GM12892 (cell line): ENCODE data around the gene NUB1.

ENCODE experiments used
- POLR2A ChIP-seq: IDR thresholded peaks from 2 replicates; pipeline ENCODE4 v1.6.1; 2011; ENCODE audit warnings: low read depth, low read length, control low read depth
- POLR2AphosphoS5 ChIP-seq: IDR thresholded peaks from 2 replicates; pipeline ENCODE4 v1.6.1; 2011; ENCODE audit warnings: low read depth, low read length, control low read depth
- TAF1 ChIP-seq: IDR thresholded peaks from 2 replicates; pipeline ENCODE4 v1.6.1; 2011; ENCODE audit warnings: low read depth, mild to moderate bottlenecking, control low read depth, low read length, borderline replicate concordance

DNA sequence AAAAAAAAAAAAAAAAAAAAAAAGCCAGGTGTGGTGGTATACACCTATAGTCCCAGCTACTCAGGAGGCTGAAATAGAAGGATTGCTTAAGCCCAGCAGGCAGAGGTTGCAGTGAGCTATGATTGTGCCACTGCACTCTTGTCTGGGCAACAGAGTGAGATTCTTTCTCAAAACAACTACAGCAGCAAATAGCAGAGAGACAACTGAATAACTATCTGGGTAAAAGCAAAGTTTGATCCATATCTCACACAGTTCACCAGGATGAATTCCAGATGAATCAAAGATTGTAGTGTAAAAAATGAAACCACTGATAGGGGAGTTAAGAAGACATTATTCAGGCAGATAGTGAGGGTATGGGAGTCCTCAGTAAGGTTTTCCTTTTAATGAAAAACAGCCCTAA is 11.4 kb upstream of the NUB1 start:
- no peak for TF ChIP-seq POLR2A
- TF ChIP-seq TAF1, result no peak
- no peak for TF ChIP-seq POLR2AphosphoS5
